Measurements from ENCODE around the gene SLC2A4RG.

GRCh38 chr20:63733579-63734081 is 5.9 kb upstream of the SLC2A4RG start:
- TF ChIP-seq POLR2A (IDR thresholded peaks at IDR 0.05; ENCODE audit: insufficient read depth in 1 of 2, low read depth in 2 of 2, low read length in 2 of 2), result no peak
- no peak for TF ChIP-seq POLR2AphosphoS5 (IDR thresholded peaks at IDR 0.05; ENCODE audit: low read depth, low read length)

Data from HepG2 (cell line).